GM18519 (cell line): ENCODE data around the gene FLVCR2.
"Not testable (repeated sequence)": the region's sequence is repeated elsewhere in the genome, so short reads cannot be mapped to it uniquely, and the experiment has no call there.

Source experiments
- ATAC-seq: cut with Tn5 transposase; IDR thresholded peaks from one replicate; pipeline ENCODE4 v1.9.1; 2021; ENCODE audit warnings: mild to moderate bottlenecking, moderate library complexity; ENCODE audit not compliant: unreplicated experiment, low FRiP score

The FLVCR2 gene

DNA sequence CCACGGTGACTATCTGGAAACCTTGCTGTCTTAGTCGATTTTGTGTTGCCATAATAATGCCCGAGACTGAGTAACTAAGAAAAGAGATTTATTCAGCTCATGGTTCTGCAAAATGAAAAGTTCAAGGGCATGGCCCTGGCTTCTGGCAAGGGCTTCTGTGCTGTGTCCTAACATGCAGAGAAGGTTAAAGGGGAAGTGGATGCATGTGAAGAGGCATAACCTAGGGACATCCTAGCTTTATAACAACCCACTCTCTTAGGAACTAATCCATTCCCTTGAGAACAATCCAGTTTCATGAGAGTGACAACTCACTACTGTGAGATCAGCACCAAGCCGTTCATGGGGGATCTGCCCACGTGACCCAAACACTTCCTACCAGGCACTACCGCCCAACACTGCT is 11.5 kb downstream of the FLVCR2 start:
- no peak for ATAC-seq

DNA sequence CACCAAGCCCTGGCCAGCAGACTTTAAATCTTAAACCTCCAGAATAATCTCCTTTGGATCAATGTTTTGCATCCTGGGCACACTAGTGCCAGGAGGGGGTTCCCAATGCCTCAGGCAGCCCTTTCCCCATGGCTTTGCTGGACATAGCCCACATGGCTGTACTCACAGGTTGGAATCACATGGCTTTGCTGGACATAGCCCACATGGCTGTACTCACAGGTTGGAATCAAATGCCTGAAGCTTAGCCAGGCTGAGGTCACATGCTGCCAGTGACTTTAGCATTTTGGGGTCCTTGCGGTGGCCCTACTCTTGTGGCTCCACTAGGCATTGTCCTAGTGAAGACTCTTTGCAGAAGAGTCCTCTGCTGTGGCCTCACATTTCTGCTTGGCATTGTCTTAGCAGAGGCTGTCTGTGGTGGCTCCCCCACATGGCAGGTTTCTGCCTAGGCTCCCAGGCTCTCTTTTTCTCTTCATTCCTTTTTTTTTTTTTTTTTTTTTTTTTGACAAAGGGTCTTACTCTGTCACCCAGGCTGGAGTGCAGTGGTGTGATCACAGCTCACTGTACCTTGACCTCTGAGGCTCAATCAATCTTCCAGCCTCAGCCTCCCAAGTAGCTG is 13.0 kb downstream of the FLVCR2 start:
- no peak for ATAC-seq

DNA sequence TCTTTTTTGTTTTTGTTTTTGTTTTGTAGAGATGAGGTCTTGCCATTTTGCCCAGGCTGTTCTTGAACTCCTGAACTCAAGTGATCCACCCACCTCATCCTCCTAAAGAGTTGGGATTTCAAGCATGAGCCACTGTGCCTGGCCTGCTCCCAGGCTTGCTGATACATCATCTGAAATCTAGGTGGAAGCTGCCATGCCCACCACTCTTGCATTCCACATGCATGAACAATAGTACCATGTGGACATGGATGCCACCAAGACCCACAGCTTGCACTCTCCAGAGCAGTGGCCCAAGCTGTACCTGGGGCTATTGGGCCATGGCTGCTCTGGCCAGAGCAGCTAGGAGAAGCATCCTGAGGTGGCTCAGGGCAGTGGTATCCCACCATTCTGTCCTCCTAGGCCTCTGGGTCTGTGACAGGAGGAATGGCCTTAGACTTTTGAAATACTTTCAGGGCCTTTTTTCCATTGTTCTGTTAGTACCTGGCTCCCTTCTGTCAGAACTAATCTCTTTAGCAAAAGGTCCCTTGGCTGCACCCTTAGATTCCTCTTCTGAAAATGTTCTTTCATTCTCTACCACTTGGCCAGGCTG is 13.7 kb downstream of the FLVCR2 start:
- no peak for ATAC-seq

DNA sequence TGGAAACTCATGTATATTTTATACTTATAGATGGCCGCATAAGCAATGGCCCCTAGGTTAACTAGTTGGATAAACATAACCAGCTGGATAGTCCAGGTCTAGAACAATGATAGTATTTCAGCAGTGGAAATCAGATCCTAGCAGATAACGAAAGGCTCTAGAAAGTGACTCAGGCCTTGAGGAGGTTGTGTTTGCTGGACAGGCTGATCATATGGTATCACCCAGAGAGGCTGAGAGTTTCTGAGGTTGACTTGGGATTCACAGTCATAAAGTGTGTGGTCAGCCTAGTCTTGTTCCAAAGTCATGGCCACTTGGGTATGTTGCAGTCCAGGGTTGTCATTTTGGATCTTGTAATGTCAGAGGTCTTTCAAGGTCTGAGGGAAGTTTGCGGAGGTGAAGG is 16.8 kb downstream of the FLVCR2 start:
- no peak for ATAC-seq

DNA sequence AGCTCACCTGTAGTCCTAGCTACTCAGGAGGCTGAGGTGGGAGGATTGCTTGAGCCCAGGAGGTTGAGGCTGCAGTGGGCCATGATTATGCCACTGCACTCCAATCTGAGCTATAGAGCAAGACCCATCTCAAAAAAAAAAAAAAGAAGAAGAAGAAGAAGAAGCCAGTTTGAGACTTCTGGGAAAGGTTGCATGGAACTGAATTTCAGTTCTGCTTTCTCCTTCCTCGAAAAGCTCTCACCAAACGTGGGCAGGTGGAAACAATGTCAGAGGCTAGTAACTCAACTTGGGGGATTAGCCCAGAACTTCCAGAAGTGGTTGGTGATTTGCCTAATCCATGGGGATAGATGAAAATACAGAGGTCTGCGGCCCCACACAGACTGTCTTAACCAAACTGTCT is 18.7 kb downstream of the FLVCR2 start:
- ATAC-seq: no peak

DNA sequence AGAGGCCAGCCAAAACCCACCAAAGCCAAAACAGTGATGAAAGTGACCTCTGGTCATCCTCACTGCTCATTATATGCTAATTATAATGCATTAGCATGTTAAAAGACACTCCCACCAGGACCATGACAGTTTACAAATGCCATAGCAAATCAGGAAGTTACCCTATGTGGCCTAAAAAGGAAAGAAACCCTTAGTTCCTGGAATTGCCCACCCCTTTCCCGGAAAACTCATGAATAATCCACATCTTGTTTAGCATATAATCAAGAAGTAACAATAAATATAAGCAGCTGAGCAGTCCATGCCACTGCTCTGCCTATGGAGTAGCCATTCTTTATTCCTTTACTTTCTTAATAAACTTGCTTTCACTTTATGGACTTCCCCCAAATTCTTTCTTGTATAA is 21.7 kb downstream of the FLVCR2 start:
- not testable (repeated sequence) for ATAC-seq

DNA sequence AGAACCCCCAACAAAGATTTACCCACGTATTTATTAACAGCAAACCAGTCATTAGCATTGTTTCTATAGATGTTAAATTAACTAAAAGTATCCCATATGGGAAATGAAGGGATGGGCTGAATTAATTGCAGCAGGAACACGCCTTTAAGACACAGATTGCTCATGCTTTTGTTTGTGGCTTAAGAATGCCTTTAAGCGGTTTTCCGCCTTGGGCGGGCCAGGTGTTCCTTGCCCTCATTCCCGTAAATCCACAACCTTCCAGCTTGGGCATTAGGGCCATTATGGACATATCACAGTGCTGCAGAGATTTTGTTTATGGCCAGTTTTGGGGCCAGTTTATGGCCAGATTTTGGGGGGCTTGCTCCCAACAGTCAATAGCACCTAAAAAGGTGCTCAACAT is 22.6 kb downstream of the FLVCR2 start:
- ATAC-seq: not testable (repeated sequence)

DNA sequence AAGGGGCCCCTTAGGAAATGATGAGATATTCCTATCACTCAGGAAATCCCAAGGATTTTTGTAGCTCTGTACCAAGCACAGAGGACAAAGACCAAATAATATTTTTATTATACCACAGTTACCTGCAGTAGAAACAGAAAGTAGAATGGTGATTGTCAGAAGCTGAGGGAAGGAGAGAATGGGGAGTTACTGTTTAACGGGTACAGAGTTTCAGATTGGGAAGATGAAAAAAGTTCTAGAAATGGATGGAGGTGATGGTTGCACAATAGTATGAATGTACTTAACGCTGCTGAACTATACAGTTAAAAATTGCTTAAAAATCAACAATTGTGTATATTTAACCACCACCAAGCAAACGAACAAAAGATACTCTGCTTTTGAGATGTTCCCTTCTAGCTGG is 24.1 kb downstream of the FLVCR2 start:
- ATAC-seq: no peak

DNA sequence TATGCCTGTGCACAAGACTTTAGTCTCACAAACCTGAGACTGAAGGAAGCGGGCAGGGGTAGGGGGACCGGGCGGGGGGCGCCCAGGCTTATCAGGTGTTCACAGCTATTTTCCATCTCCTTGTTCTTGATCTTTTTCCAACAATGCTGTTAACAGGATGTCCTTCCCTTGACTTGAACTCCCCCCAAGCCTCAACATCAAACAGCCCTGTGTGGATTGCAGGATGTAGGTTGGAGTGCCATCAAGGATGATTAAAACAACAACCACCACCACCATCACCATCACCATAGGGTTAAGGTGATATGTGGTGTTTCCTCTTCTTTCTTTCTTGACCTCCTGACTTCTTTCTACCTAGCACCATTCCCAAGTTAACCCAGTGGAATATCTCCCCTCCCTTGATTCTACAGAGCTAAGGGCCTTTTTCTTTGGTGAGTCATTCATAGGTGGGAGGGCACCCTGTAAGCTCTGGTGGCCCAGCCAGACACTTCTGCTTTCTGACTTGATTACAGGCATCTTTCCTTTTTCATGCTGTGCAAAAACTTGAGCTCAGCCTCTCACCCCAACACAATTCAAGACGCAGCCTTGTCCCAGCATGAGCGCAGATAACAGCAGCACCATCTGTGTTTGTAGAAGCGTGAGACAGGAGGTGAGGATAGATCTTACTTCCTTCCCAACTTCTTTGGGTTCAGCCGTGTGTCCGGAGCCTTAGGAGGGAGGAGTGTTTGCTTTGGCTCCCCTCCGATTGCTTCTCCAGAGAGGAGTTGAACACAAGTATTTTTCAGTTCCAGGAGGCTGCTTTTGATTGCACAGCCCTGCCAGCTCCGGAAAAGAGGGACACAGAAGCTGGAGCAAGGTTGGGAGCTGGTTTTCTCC is 26.8 kb downstream of the FLVCR2 start:
- ATAC-seq: no peak

DNA sequence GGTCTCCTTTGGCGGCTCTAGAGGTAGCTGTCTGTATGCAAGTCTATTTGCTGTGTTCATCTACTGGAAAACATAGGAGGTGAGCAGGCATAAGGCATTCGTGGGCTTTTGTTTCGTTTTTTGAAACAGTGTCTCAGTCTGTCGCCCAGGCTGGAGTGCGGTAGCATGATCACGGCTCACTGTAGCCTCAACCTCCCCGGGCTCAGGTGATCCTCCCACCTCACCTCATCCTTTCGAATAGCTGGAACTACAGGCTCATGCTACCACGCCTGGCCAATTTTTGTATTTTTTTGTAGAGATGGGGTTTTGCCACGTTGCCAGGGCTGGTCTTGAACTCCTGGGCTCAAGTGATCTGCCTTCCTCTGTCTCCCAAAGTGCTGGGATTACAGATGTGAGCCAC is 27.5 kb downstream of the FLVCR2 start:
- no peak for ATAC-seq

DNA sequence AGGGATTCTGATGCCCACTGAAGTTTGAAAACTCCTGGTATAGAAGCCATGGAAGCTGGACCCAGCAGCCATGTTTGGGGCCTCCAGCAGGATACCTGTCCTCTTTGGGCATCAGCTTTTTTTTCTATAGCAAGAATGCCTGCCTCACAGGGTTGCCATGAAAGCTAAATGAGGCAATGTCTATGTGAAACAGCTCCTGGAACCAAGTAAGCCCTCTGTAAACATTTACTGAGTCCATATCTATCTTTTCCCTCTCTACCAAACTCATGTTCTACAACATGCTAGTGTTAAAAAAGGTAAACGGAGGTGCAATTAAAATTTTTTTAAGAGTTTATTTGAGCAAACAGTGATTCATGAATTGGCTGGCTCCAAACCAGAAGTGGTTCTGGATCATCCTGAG is 28.6 kb downstream of the FLVCR2 start:
- no peak for ATAC-seq

DNA sequence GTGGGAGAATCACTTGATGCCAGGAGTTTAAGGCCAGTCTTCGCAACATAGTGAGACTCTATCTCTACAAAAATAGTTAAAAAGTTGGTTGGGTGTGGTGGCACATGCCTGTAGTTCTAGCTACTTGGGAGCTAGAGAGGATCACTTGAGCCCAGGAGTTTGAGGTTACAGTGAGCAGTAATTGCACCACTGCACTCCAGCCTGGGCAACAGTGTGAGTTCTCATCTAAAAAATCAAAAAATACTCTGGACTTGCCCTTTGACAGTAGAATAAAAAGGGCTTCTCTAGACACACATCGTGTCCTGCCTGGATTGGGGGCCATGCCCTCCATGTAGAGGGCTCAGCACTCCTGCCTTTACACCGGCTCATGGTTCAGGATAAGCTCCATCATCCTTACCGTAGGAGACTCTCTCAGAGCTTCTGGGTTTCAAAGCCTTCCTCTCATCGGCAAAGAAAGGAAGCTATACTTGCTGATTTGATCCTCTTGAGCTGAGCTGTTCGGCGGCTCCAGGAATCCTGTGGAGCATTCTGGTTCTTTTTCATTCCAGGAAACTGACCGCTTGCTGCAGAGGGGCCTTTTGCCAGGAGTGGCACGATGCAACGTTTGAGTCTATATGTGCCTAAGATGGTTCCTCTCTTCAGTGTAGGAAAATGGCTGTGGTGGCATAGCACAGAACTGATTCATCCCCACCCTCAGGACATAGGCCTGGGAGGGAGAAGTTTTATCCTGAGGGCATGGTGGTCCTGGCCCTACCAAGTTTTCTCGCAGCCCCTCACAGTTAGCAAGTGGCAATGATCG is 29.6 kb downstream of the FLVCR2 start:
- ATAC-seq: no peak

DNA sequence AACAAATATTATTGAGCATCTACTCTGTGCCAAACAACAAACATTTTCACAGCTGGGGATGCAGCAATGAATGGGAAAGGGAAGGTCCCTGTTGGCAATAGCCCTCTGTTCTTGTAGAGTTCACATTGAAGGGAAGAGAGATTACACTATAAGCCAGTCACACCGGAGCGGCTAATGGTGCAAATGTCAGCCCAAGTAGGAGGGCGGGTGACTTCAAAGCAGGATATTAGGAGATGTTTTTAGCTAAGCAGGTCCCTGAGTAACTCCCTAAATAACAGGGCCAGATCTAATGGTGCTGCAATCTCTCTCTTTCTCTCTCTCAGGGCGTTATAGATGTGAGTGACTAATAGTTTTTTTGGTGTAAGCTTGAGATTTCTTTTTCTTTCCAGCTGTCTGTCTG is 30.7 kb downstream of the FLVCR2 start:
- ATAC-seq: no peak

DNA sequence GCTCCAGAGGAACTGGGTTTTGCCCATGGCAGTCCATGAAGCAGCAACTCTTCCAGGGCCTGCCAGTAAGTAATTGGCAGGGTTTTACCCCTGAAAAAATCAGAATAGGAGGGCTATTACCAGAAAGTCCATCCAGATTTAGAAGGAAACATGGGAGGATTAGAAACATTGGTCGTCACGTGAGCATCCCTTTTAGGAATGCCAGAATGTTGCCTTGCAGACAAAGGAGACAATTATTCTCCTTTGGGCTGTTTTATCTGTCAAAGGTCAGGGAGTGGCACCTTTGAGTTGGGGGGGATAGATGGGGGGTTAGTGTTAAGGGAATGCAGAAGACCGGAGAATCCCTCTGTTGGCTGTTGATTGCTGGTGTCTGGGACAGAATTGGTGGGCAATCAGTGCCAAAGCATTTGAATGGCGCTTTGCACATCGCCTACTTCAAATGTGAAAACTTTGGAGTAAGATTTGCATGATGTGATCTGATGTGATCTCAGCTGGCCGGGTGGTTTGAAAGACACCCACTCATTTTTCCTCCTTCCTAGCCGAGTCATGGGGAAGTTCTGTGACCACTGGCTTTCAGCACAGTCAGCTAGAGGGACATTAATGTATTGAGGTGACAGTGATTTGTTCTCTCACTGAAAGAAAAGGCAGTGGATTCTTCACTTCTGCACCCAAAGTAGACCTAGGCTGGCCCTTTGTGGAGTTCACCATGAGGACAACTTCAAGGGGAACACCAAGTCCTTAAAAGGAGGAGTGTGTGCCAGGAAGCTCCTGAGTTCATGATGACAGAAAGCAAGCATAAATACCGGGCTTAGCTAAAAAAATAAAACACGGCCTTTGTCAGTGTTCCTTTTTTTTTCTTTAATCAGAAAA is 31.4 kb downstream of the FLVCR2 start:
- ATAC-seq: no peak

DNA sequence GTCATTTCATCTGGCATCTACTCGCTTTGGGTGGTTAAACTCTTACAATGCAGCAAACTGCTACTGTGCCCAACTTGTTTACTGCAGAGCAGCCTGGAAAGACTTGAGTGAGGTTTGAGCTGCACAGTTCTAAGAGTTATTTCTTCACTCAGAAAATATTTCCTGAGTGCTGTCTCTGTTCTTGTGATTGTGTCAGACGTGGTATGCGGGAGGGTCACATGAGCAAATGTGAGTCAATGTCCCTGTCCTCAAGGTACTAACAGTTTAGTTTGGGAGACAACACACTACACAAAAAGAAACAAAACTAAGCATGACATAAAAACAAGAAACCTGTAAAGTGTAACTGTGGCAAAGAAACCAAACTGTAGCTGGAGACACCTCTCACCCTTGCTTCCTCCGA is 32.4 kb downstream of the FLVCR2 start:
- ATAC-seq: no peak

DNA sequence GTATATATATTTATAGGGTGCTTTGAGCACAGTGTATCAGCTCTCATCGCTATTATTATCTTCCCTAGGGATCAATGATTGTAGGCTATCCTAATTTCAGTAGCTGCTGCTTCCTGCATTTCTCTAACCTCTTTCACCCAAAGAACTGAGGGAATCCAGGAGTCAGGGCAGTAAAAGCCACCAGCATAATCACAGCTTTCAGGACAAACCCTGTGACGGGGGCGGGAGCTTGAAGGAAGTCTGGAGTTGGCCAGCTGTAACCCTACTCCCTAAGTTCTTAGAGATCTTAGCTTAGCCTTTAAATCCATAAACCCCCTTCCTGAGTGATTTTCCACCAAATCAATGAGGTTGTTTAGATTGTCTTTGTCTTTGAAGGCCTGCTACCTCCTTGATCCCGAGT is 33.7 kb downstream of the FLVCR2 start:
- ATAC-seq: no peak

DNA sequence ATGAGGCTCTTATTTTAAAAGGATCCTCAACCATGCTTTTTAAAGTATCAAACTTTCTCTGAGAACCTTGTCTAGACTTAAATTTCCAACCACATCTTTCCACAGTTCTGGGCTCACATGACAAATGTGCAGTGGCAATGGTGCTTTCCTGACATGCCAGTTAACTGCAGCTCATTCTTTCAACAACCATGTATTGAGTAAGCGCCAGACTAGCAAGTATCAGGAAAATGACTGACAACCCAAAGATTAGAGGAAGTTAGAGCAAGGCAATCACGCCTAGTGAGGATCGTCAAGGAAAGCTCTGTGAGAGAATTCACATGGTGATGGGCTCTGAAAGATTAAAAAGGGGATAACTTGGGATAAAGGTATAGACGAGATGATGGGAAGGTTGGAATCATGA is 35.8 kb downstream of the FLVCR2 start:
- no peak for ATAC-seq

DNA sequence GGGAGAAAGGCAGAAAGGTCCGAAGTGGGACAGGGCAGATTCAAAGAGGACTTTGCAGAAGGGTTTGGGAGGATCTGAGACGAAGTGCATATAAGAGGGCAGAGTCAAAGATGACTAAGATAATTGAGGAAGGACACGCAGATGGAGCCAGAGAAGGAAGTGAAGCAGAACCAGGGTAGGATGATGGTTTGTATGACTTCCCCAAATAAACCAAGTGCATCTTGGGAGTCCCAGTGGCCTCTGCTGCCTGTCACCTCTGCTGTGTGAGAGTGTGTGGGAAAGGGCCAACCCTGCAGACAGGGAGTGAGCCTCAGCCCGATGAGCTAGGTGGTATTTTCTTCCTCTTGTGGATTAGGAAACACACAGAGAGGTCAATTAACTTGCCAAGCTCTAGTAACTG is 36.8 kb downstream of the FLVCR2 start:
- ATAC-seq: no peak

DNA sequence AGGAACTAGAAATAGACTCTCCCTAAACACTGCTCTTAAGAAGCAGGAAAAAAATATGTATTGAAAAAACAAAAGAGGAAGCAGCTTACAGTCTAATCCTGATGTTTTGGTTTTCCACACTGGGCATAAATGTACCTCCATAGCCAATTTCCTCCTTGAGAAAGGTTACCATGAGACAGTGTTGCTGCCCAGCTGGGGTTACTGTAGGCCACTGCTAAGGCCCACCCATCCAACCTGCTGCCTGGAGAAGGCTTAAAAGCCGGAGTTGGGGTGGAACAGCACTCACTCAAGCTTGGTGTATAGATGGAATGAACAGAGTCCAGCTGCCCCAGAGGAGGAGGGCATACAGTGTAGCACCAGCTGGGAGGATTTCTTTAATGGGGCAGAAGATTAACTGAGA is 41.1 kb downstream of the FLVCR2 start:
- no peak for ATAC-seq

DNA sequence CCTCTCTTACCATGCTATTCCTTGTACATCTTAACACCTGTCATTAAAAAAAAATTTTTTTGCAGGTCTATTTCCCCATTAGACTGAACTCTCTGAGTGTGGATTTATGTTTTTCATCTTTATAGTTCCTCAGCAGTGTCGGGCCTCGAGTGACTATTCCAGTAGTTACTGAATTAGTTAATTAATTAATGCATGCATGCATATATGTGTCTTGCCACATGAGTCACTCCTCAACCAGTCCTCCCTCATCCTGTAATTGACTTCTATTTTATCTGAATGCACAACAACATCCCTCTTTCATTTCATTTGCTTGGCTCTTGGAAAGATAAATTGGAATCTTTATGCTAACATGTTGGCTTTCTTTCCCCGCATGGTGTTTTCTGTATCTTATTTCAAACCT is 46.6 kb downstream of the FLVCR2 start:
- no peak for ATAC-seq
